Superior temporal gyrus (tissue), 1 donor: Measurements from ENCODE around the gene CDHR3.
A peak's percentile ranks its signal among the peaks of the same experiment; 100 is the strongest.

ENCODE experiments used
- DNase-seq: peaks from one replicate; pipeline ENCODE4 v3.0.0-alpha.2; 2016; ENCODE audit errors: extremely low spot score

Gene CDHR3

GRCh38 chr7:106049139-106049752, 86.2 kb downstream of the CDHR3 start:
- no peak for DNase-seq

DNA sequence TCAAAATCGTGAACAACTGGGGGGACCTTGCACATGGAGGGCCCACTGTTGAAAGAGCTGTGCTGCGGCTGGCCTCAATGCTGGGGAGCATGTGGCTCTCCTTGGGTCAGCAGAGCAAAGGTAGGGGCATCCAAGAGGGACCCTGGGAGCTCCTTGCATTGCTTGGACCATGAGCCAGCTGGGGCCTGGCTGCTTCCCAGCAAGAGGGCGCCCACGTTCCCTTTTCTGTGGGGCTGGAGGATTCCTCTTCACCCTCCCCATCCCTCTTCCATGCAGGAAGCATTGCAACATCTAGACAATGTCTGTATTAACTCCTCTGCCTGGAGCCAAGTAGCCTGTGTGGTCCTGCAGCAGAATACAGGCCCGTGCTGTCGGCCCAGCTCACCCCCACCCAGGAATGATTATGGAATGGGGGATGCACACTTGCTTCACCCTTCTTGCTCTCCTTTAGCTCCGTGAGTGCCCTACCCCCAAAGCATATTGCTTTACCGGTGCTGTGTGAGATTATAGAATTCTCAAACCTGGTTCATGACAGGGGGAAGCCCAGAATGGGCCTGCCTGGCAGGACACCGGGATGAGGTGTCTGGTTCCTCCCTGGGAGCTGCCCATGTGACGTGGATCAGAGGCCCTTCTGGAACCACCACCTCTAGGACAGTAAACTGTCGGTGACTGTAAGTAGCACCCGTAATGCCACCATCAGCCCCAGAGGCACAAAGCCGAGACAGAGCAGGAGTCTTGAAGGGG, 87.1 kb downstream of the CDHR3 start:
- DNase-seq, result no peak

DNA sequence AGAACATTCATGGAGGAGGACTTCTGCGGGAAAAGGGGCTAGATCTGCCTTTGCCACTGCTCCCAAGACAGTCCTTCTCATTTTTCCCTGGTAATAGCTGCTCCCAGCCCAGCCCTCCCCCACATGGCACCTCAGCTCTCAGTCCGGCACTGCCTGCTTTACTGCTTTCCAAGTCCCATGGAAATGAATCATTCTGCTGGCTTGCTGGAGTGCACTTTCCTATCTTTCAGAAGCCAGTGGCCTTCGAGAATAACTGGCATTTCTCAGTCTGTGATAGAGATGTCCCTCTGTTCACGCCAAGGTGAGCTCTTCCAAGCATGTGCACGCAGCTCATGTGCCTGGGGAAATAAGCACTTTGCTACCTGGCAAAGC, 87.7 kb downstream of the CDHR3 start:
- peak; percentile 36 for DNase-seq

- no peak for DNase-seq
Measured at GRCh38 chr7:106052681-106053080, 89.6 kb downstream of the CDHR3 start.

DNA sequence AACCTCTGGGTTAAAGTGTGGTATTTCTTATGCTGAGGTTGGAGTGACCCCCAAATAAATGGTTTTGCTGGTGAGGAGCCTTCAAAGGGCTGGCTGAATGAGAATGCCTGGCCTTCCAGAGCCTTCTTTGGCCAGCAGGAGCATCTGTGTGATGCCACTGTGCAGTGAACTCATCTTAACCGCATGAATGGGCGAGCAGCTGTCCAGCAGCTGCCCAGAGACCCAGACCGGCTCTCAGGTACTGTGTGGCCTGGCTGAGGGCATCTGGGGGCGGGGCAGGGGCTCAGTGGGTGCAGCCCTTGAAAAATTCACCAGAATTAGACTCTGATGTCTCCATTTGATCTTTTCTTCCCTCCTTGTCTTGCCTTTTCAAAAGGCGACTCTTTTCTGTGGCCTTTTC, 90.0 kb downstream of the CDHR3 start:
- no peak for DNase-seq

DNA sequence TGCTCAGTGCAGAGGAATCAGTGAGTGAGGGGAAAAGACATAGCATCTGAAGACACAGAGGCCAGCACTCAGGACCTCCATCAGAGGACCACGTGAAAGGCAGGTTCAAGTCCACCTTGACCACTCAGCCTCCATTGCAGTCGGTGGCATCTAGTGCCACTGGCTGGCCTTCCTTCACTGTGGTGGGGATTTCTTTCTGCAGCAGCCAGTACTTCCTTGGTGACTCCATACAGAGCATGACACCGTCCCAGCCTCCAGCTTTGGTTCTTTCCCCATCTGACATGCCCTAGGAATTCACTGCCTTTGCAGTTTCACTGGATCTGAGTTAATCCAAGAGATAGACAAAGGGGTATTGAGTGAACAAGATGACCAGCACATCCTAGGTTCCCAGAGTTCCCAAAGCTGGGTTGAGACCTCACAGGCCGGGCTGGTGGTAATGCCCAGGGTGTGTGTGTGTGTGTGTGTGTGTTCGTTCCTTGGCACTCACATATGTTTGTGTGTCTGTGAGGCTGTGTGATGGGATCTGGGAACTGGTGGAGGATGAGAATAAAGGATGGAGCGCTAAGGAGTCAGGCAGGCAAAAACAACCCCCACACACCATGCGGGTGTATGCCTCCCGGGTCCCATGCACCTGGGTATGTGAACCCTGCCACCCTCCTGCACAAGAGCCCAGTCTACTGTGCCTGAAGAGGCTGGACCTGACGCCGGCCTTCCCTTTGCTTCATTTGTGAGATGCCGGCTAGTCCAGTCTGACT, 91.3 kb downstream of the CDHR3 start:
- no peak for DNase-seq

GRCh38 chr7:106054971-106055532, 92.0 kb downstream of the CDHR3 start:
- no peak for DNase-seq

GRCh38 chr7:106056513-106057203, 93.6 kb downstream of the CDHR3 start:
- DNase-seq, result peak; percentile 92

GRCh38 chr7:106057204-106057961, 94.3 kb downstream of the CDHR3 start:
- DNase-seq, result no peak

DNA sequence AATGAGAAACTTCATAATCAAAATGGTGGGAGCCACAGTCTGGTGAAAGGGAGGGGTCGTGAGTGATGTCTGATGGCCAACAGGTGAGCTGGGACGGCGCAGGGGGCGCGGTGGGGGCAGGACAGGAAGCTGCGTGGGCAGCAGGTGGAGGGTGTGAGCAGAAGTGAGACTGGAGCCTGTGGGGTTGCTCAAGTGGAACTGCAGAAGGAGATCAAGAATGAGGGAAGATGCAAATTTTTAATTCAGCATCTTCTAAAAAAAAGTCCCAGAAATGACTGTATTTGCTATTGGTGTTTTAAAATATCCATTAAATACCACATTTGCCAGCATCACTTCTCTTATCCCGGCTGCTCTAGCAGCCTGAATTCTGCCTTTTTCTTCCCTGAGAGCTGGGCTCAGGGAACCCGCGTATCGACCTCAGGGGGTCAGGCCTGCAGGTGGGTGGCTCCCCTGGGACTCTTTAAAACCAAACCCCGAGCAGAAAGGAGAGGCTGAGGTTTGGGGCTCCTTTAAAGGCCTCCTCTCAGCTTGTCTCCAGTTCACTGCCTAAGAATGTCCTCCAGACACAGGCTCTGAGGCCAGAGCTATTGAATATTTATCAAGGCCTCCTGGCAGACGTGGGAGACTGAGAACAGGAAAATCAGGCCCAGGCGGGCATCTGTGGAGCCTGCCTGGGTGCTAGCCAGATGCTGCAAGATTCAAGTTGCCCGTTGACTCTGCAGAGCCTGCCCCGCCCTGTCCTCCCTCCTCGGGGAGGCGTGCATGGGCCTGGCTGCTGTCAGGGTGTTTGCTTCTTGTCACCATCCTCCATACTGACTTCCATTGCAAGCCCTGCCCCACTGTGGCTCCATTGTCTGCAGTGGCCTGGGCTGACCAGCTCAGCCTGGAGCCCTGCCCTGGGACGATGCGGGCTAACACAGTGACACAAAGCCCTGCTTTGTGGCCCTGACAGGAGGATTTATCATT, 95.2 kb downstream of the CDHR3 start:
- DNase-seq, result peak; percentile 94

DNA sequence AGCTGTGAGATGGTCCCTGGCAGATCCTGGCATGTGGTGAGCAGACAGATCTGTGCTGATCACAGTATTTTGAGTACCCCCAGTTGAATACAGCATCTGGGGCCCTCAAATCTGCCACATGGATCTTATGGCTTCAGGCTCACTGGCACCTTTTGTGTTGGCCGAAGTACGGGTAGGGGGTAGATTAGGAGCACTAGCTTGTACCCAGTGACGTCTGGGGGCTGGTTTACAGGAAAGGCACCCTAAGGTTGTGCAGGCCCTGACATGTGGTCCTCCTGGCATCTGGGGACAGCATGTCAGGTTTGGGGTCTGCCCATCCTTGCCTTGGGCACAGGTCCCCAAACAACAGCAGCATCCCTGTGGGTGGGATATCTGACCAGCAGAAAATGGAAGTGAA, 95.9 kb downstream of the CDHR3 start:
- no peak for DNase-seq

DNA sequence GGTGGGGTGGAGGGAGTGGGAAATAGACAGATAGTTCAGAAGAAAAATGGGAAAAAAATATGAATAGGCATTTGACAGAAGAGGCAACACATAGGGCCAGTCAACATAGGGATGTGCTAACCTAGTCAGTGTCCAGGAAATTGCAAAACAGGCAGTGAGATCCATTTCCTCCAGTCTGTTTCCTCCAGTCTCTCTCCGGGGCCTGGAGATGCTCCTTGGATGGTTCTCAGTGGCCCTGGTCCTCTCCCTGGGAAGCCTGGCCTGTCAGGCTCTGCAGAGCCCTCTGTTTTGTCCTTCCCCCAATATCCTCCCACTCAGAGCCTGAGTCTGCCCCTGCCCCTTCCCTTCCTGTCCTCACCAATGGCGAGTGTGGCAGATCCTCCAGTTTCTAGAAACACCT, 96.5 kb downstream of the CDHR3 start:
- no peak for DNase-seq

GRCh38 chr7:106060394-106060920, 97.4 kb downstream of the CDHR3 start:
- DNase-seq, result no peak

DNA sequence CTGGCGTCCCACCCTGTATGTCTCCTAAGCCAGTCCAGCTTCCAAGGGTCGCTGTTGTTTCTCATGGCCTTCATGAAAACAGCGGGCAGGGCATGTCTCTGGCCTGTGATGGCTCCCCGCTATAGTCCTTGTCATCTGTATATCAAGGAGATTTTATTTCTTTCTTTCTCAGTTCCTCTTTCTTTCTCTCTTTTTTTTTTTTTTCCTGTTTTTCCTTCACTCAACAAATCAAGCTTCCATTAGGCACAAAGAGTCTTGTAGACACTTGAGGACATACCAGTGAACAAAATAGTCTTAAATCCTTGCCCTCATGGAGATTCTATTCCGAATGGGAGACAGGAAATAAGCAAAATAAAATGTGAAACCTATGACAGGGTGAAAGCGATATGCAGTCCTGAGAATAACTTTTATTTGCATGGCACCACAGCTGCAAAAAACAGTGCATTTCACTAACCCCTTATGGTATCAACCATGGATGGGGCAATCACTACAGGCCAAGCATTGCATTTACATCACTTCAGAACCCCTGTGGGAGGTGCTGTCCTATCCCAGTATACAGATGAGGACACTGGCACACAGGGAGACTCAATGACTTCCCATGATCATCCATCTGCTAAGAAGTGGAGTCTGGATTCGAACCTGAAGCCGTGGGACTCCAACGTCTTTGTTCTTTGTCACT, 98.4 kb downstream of the CDHR3 start:
- DNase-seq, result no peak

DNA sequence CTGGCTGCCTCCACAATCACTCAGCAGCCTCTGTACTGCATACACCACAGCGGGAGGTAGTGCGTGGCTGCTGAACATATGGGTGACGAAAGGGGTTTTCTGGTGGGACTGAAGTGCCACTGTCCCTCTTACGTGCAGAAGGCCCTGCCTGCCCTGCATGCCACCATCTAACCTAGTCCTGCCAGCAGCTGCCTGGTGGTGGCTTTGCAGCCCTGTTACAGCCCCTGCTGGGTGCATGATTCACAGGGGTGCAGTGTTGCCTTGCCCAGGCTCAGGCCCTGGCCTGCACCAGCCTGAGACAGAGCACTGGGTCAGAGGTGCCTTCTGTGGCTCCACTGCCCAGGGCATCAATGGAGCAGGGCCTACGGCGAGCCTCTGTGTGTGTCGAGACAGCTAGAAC, 98.9 kb downstream of the CDHR3 start:
- DNase-seq, result no peak

DNA sequence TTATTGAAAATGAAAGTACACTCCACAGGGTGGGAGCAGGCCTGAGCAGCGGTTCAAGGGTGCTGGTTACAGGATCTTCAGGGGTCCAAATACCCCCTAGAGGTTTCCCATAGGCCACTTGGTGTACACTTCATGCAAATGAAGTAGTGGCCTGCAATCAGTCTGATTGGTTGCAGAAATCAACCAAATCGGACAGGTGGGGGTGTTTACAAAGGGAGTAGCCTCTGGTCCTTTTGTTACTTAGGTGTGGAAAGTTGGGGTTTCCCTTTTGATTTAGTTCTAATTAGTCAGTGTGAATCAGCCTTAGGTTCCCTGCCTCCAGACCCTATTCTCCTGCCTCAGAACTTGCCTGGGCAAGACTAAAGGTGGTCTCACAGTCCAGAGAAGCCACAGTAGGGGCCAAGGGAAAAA, 99.5 kb downstream of the CDHR3 start:
- DNase-seq, result no peak

DNA sequence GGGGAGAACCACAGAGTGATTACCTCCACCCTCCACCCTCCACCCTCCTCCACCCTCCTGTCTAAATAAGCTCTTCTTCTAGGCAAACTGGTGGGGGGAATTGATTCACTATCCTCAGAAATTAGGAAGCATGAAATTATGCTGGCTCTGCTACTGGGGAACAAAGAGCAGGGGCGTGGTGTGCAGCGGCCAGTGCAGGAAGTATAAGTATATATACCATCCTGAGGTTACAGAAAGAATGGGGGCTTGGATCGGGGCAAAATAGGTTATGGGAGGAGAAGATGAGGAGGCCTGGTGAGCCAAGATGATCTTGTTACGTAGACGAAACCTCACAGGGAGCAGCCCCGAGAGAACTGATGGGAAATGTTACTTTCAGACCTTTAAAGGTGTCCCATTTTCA, 100.0 kb downstream of the CDHR3 start:
- no peak for DNase-seq

DNA sequence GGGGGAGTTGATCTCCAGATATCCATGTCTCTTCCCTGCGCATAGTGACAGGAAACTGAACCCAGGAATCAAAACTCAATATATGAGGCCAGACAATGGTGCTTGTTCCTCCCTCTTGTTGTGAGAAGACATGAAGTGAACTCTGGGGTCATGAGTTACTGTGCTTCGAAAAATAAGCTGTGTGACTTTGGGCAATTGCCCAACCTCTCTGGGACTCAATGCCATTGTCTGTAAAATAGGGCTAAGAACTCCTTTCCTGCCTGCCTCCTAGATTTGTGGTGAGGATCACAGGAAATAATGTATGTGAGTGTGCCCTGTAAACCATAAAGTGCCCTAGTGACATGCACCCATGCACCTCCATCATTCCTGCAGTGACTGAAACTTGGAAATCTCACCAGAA, 100.6 kb downstream of the CDHR3 start:
- no peak for DNase-seq

DNA sequence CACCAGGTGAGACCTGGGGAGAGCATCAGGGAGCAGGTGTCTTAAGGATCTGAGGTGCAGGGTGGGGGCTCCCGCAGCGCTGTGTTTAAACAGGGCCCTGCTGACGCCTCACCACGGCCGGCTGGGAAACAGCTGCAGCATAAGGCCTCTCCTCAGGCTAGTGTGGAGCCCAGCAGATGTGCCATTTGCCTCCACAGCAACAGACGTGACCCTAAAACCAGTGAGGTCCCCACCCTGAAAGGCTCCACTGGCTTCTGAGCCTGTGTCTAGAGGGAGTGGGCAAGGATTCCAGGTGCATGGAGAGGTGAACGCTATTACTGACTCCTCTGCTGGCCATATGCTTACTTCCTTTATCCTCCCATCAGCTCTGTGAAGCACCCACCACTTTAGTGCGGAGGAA, 101.3 kb downstream of the CDHR3 start:
- no peak for DNase-seq
